T1000 (cell line): ENCODE data around the gene ACAP2.
"Not testable (repeated sequence)": the region's sequence is repeated elsewhere in the genome, so short reads cannot be mapped to it uniquely, and the experiment has no call there.

Experiments
- DNase-seq: peaks from one replicate; lab custom pipeline; 2025; ENCODE audit warnings: mixed read lengths; lab: John Stamatoyannopoulos, UW

Gene ACAP2

GRCh38 chr3:195442573-195443390, at the start of gene ACAP2:
ACAP2 (minus strand) TSS chr3:195443020; CDS start chr3:195442847, 173 bp downstream.
- DNase-seq: peak; percentile 97

- DNase-seq: no peak
Observed at GRCh38 chr3:195475614-195476013, 32.8 kb upstream of the ACAP2 start.

GRCh38 chr3:195475116-195475515, 32.3 kb upstream of the ACAP2 start:
- not testable (repeated sequence) for DNase-seq

GRCh38 chr3:195468841-195469240, 26.0 kb upstream of the ACAP2 start:
- no peak for DNase-seq

- no peak for DNase-seq
Observed at GRCh38 chr3:195468391-195468776, 25.6 kb upstream of the ACAP2 start.

- no peak for DNase-seq
Observed at GRCh38 chr3:195467641-195468390, 25.0 kb upstream of the ACAP2 start.

GRCh38 chr3:195466251-195466650, 23.4 kb upstream of the ACAP2 start:
- DNase-seq: no peak

- not testable (repeated sequence) for DNase-seq
Observed at GRCh38 chr3:195462922-195463321, 20.1 kb upstream of the ACAP2 start.

- no peak for DNase-seq
Observed at GRCh38 chr3:195462308-195462610, 19.4 kb upstream of the ACAP2 start.

GRCh38 chr3:195461594-195462307, 18.9 kb upstream of the ACAP2 start:
- DNase-seq: no peak

- DNase-seq: no peak
Observed at GRCh38 chr3:195460091-195460713, 17.4 kb upstream of the ACAP2 start.

- no peak for DNase-seq
Observed at GRCh38 chr3:195458316-195458717, 15.5 kb upstream of the ACAP2 start.

- DNase-seq: no peak
Observed at GRCh38 chr3:195455789-195456188, 13.0 kb upstream of the ACAP2 start.

- DNase-seq: no peak
Observed at GRCh38 chr3:195453236-195453635, 10.4 kb upstream of the ACAP2 start.

- no peak for DNase-seq
Observed at GRCh38 chr3:195451373-195452015, 8.7 kb upstream of the ACAP2 start.

- no peak for DNase-seq
Observed at GRCh38 chr3:195450731-195451229, 8.0 kb upstream of the ACAP2 start.

GRCh38 chr3:195448205-195448875, 5.5 kb upstream of the ACAP2 start:
- no peak for DNase-seq

- DNase-seq: no peak
Observed at GRCh38 chr3:195447201-195447600, 4.4 kb upstream of the ACAP2 start.

- no peak for DNase-seq
Observed at GRCh38 chr3:195446359-195446758, 3.5 kb upstream of the ACAP2 start.

GRCh38 chr3:195445885-195446284, 3.1 kb upstream of the ACAP2 start:
- DNase-seq: no peak

- DNase-seq: no peak
Observed at GRCh38 chr3:195443391-195443989, 670 bp upstream of the ACAP2 start.
